HCT116 (cell line): ENCODE measurements around the gene STARD3.

ENCODE experiments used
- CTCF ChIP-seq, 3 experiments: fragments of 200-600 bp in 1 of 3; sonication (generic) in 1 of 3; IDR thresholded peaks in 2 of 3; conservative IDR thresholded peaks in 1 of 3; 2 replicates each; pipeline ENCODE4 v1.5.1; 2012 to 2017; ENCODE audit warnings: low read depth in 2 of 3, low read length in 2 of 3, antibody characterized with exemption in 1 of 3, borderline replicate concordance in 1 of 3, control low read depth in 1 of 3, mild to moderate bottlenecking in 1 of 3, mixed read lengths in 1 of 3, mixed run types in 1 of 3, moderate library complexity in 1 of 3; ENCODE audit not compliant: insufficient read depth in 1 of 3
- EGR1 ChIP-seq: IDR thresholded peaks from 2 replicates; pipeline ENCODE4 v1.6.1; 2012; ENCODE audit warnings: low read depth
- MAX ChIP-seq: IDR thresholded peaks from 2 replicates; pipeline ENCODE4 v1.6.1; 2012
- POLR2AphosphoS5 ChIP-seq: IDR thresholded peaks from 2 replicates; pipeline ENCODE4 v1.6.1; 2011; ENCODE audit warnings: mild to moderate bottlenecking, low read depth, low read length, moderate library complexity
- REST ChIP-seq: IDR thresholded peaks from 2 replicates; pipeline ENCODE4 v1.6.1; 2012; ENCODE audit warnings: low read depth
- SIN3A ChIP-seq: IDR thresholded peaks from 2 replicates; pipeline ENCODE4 v1.6.1; 2012; ENCODE audit warnings: low read depth
- SRF ChIP-seq: IDR thresholded peaks from 2 replicates; pipeline ENCODE4 v1.6.1; 2012; ENCODE audit warnings: low read depth
- YY1 ChIP-seq: IDR thresholded peaks from 2 replicates; pipeline ENCODE4 v1.6.1; 2011; ENCODE audit warnings: low read length, low read depth, moderate library complexity, mild to moderate bottlenecking; ENCODE audit not compliant: insufficient replicate concordance; ENCODE audit errors: extremely low read depth
- ZNF274 ChIP-seq: fragments of 200-500 bp; sonication (Bioruptor generic); IDR thresholded peaks from 2 replicates; pipeline ENCODE4 v1.6.1; 2014; ENCODE audit warnings: mild to moderate bottlenecking, low read depth, low read length, inconsistent platforms

GRCh38 chr17:39612291-39612894 lies 24.6 kb upstream of the STARD3 start:
- TF ChIP-seq CTCF (IDR thresholded peaks at IDR 0.05 in 2 of 3, conservative IDR thresholded peaks at IDR 0.05 in 1 of 3; ENCODE audit: borderline replicate concordance in 1 of 3, insufficient read depth in 1 of 3, low read depth in 2 of 3, low read length in 2 of 3) (no peak), REST (no peak), EGR1 (no peak), SRF (no peak), POLR2AphosphoS5 (no peak), ZNF274 (no peak), MAX (no peak), SIN3A (no peak), YY1 (no peak)
